Muscle layer of colon (tissue), 2 donors: ENCODE results near the gene MPZ.
"Not testable (repeated sequence)": the region's sequence is repeated elsewhere in the genome, so short reads cannot be mapped to it uniquely, and the experiment has no call there.

Experiments used
- H3K27ac ChIP-seq: one replicate; pipeline ENCODE4 v1.7.0; 2013; ENCODE audit warnings: low read depth, mild to moderate bottlenecking, low read length, moderate library complexity
- H3K27me3 ChIP-seq, 2 donors: one replicate each; pipeline ENCODE4 v1.7.0; 2013; ENCODE audit warnings: low read length in 2 of 2, mild to moderate bottlenecking in 2 of 2; ENCODE audit not compliant: insufficient read depth in 2 of 2, control insufficient read depth in 1 of 2
- H3K36me3 ChIP-seq: one replicate; pipeline ENCODE4 v1.7.0; 2013; ENCODE audit warnings: mild to moderate bottlenecking, low read length; ENCODE audit not compliant: insufficient read depth
- H3K4me1 ChIP-seq: one replicate; pipeline ENCODE4 v1.7.0; 2013; ENCODE audit warnings: mild to moderate bottlenecking, low read length; ENCODE audit not compliant: insufficient read depth
- H3K4me3 ChIP-seq, 2 donors: one replicate each; pipeline ENCODE4 v1.7.0; 2013; ENCODE audit warnings: low read length in 2 of 2, low read depth in 1 of 2, mild to moderate bottlenecking in 1 of 2, moderate library complexity in 1 of 2
- H3K9ac ChIP-seq: one replicate; pipeline ENCODE4 v1.7.0; 2013; ENCODE audit warnings: low read length
- H3K9me3 ChIP-seq: one replicate; pipeline ENCODE4 v1.7.0; 2013; ENCODE audit warnings: mild to moderate bottlenecking, low read length
- donor health status: abdominal sarcoma.
- donor health status: Adenocarcinoma of cecum.

Gene MPZ

DNA sequence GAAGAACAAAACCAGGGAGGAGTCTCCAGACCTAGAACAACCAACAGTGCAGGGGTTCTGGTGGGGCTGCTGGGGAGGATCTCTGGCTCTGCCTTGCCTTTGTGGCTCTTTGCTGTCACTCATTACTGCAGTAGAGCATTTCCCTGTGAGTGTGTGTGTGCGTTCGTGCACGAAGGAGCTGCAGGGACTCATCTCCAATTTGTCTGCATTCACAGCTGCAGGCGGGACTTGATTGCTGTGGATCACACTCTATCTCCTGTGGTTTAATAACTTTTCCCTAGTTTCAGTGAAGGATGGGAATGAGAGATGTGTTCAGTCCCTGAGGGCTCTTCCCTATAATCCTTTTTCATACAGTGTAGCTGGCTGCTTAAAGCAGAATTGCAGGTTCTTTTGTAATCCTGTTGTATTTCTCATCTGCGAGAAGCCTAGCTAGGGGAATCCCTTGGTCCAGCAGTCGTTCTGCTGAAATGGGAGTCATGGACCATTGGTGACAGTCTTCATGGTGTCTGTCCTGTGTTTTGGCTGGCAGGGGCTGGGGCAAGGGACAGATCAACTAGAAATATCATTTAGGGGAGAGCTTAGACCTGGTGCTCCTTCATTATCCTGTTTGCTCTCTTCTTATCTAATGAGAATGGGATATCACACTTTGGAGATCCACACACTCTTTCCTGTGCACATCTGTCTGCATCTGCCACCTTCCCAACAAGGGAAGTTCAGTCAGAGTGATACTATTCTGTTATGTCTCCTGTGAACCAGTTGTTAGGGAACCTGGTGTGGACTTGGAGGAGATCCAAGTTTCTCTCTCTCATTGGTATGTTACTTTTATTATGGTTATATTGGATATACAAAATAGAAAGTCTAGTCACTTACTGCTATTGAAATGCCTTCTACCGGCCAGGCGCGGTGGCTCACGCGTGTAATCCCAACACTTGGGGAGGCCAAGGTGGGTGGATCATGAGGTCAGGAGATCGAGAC is 48.2 kb downstream of the MPZ start:
- H3K27ac ChIP-seq, result no peak overlapping the region
- no peaks in the 10 kb centered on the region for H3K36me3 ChIP-seq
- H3K4me3 ChIP-seq, result no peak overlapping the region
- peaks cover 0 to 13% of the 10 kb centered on the region in 2 donors for H3K27me3 ChIP-seq
- no peak overlapping the region for H3K9ac ChIP-seq
- peaks cover 6% of the 10 kb centered on the region for H3K9me3 ChIP-seq
- H3K4me1 ChIP-seq, result peaks cover 18% of the 10 kb centered on the region

DNA sequence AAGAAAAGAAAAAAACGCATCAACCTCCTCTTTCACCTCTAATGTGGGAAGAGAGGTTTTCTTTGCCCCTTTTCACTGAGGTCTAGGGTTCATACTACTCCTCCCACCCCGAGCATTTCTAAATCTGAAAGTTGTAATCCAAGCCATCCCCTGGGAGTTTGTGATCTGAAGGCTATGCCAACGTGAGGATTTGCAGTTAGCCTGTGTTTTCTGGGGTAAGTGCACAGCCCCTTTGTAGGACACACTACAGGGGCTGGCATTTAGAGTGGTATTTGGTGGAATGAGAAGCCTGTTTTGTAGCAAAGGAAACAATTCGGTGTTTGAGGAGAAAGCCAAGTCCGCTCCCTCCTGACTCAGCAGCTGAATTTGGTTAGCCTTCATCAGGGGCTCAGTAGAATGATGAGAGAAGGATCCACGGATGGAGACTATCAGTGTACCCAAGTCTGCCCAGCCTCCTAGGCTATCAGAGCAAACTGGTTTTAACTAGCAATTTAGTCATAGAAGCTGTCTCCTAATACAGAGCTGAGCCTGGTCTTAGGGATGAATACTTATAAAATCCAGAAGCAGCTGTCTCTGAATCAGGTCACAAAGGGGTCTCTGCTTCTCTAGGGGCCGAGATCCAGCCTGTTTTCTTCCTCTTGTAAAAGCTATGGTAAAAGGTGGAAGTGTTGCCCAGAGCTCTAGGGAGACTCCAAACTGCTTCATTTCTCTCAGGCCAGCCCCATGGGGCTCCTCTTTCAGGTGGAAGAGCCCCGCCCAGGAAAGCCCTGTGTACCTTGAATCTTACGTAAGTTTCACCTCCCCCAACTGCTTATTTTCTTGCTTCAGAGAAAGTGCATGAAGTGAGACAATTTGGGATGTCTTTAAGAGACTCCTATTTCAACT is 49.1 kb downstream of the MPZ start:
- H3K27ac ChIP-seq, result peak overlapping the region; percentile 4
- peaks cover 0 to 13% of the 10 kb centered on the region in 2 donors for H3K27me3 ChIP-seq
- no peak overlapping the region for H3K9ac ChIP-seq
- peak overlapping the region in 1 of 2 donors; percentile 32 for H3K4me3 ChIP-seq
- H3K4me1 ChIP-seq, result peaks cover 10% of the 10 kb centered on the region
- no peaks in the 10 kb centered on the region for H3K36me3 ChIP-seq
- peaks cover 6% of the 10 kb centered on the region for H3K9me3 ChIP-seq

DNA sequence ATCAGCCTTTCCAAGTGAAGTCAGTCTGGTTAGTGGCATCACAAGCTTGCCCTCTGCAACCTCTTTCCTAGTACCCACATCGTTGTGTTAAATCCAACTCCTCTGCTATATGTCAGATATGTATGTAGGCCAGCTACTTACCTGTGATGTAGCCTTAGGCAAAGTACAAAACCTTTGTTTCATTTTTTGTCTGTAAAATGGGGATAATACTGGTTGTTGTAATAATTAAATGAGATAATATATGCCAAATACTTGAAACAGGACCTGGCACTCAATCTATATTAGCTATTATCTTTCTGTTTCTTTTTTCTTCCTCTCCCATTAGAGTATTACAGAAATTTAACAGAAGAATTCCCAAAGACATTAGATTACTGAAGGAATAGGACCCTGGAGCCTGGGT is 50.0 kb downstream of the MPZ start:
- Histone ChIP-seq H3K27ac (peak overlapping the region; percentile 74), H3K36me3 (no peaks in the 10 kb centered on the region), H3K9me3 (peaks cover 6% of the 10 kb centered on the region), H3K27me3 (peaks cover 0 to 13% of the 10 kb centered on the region in 2 donors), H3K4me1 (peaks cover 10% of the 10 kb centered on the region), H3K9ac (peak overlapping the region; percentile 0), H3K4me3 (peak overlapping the region in 1 of 2 donors; percentile 32)

DNA sequence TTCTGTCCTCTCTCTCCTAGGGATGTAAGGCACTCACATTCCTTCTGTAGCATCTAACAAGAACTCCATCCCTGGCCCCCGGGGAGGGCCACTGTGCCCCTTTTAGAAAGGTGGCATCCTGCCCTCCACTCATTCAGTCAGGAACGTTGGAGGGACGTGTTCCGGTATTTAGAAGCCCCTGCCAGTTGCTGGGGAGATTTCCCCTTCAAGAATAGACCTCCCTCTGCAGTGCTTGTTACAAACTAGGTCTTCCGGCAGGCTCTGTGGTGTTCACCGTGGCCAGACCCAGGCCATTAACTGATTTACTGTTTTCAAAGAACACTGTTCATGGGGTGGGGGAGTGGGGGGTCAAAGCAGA is 50.4 kb downstream of the MPZ start:
- H3K4me1 ChIP-seq, result peaks cover 10% of the 10 kb centered on the region
- H3K9me3 ChIP-seq, result peaks cover 6% of the 10 kb centered on the region
- no peaks in the 10 kb centered on the region for H3K36me3 ChIP-seq
- H3K9ac ChIP-seq, result peak overlapping the region; percentile 0
- H3K27ac ChIP-seq, result peak overlapping the region; percentile 74
- H3K4me3 ChIP-seq, result peak overlapping the region; percentile 71 to 79
- H3K27me3 ChIP-seq, result peaks cover 0 to 13% of the 10 kb centered on the region in 2 donors

DNA sequence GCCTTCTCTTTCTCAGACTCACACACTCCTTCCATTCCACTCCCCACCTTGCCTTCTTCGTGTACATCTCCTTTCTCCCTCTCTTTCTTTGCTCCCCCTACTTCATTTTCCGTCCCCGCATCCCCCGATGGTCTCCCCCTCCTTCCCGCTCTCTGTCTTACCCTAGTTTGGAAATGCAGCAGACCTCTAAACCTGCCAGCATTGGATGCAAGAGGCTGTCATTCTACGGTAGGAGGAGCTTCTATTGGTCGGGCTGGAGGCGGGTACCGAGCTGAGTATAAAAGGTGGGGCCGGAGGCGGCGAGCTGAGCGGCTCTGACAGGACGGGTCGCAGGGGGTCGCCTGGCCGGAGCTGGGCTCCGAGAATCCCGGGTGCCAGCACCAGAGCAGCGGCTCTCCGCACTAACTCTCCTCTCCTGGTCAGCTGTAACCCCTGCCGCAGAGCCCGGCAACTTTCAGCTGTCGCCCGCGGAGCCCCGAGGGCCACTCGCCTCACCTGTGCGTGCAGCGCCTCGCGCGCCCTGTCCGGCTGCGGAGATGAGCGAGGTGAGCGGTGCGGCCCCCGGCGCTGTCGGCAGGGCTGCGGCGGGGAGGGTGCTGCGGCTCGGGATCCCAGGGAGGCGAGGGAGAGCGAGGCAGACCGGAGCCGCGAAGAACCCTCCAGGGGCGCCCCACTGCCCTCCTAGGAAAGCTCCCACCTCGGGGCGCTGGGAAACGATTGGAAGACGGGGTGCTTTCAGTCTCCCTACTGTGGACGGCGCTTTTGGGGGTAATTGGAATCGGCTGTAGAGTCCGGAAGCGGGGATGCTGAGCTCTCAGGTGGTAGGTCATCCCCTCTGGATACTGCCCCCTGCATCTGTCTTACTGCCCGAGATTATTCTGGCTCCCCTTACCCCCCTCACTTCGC is 51.1 kb downstream of the MPZ start, which contains the start of gene PCP4L1:
TSS of gene PCP4L1 (plus strand) at position 307 of the 906 bp plus-strand sequence. CDS start at position 537, 230 bp downstream.
- H3K9ac ChIP-seq, result peak within 1 kb of the TSS; percentile 0
- H3K4me1 ChIP-seq, result peaks cover 10% of the 10 kb centered on the region
- peaks cover 6% of the 10 kb centered on the region for H3K9me3 ChIP-seq
- peak within 1 kb of the TSS; percentile 71 to 79 for H3K4me3 ChIP-seq
- H3K27ac ChIP-seq, result peak within 1 kb of the TSS; percentile 74
- H3K27me3 ChIP-seq, result peaks cover 0 to 13% of the 10 kb centered on the region in 2 donors
- no peaks in the 10 kb centered on the region for H3K36me3 ChIP-seq

DNA sequence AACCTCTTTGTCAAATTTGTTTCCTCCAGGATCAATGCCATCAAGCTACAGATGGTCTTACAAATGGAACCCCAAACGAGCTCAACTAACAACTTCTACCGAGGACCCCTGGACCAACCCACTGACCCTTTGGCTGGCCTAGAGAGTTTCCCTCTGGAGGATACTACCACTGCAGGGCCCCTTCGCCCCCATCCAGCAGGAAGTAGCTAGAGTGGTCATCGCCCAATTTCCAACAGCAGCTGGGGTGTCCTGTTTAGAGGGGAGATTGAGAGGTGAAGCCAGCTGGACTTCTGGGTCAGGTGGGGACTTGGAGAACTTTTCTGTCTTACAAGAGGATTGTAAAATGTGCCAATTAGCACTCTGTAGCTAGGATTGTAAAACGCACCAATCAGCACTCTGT is 52.7 kb downstream of the MPZ start:
- not testable (repeated sequence) for H3K4me3 ChIP-seq, H3K27ac ChIP-seq, H3K9me3 ChIP-seq, H3K9ac ChIP-seq, H3K36me3 ChIP-seq
- Histone ChIP-seq H3K27me3 (peaks cover 0 to 13% of the 10 kb centered on the region in 2 donors), H3K4me1 (peaks cover 10% of the 10 kb centered on the region)

DNA sequence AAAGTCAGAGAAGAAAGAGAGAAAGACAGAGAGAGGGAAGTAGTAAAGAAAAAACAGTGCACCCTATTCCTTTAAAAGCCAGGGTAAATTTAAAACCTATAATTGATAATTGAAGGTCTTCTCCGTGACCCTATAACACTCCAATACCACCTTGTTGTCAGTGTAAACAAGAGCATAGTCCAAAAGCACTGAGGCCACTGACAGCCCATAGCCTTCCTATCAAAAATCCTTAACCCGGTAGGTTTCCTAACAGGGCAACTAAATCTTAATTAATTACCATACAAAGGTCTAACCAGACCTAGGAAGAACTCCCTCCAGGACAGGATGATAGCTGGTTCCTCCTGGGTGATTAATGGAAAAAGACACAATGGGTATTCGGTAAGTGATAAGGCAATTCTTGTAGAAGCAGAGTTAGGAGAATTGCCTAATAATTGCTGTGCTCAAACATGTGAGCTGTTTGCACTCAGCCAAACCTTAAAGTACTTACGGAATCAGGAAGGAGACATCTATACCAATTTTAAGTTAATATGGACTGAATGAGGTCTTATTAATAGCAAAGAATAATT is 53.7 kb downstream of the MPZ start:
- H3K27ac ChIP-seq, H3K36me3 ChIP-seq, H3K9ac ChIP-seq, H3K4me3 ChIP-seq, H3K9me3 ChIP-seq: not testable (repeated sequence)
- Histone ChIP-seq H3K27me3 (peaks cover 0 to 13% of the 10 kb centered on the region in 2 donors), H3K4me1 (peaks cover 10% of the 10 kb centered on the region)

DNA sequence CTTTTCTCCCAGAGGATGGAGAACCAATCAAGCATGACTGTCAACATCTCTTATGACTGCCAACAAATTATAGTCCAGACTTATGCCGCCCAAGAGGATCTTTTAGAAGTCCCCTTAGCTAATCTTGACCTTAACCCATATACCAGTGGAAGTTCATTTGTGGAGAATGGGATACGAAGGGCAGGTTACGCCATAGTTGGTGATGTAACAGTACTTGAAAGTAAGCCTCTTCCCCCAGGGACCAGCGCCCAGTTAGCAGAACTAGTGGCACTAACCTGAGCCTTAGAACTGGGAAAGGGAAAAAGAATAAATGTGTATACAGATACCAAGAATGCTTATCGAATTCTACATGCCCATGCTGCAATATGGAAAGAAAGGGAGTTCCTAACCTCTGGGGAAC is 54.5 kb downstream of the MPZ start:
- H3K27me3 ChIP-seq, result peaks cover 0 to 13% of the 10 kb centered on the region in 2 donors
- H3K36me3 ChIP-seq, H3K4me3 ChIP-seq, H3K9me3 ChIP-seq, H3K4me1 ChIP-seq, H3K27ac ChIP-seq, H3K9ac ChIP-seq: not testable (repeated sequence)
